MCF 10A (cell line): ENCODE measurements around the gene UBXN6. TPM values are rescaled to one million over a fixed set of nuclear protein-coding genes. Genes with fewer than 3 reads are reported as not detected.

Experiments
- BruUV-seq: library from RNA; stranded (reverse); fragments of 400-500 nt; replicated peaks from 2 replicates; lab custom pipeline; 2021; lab: Mats Ljungman, UMichigan
- CTCF ChIA-PET: fragments of 300-600 bp; sonication (Branson Sonifier 250); formaldehyde crosslinking; extraction: SDS; loops from one replicate; lab custom pipeline; 2021; ENCODE audit warnings: antibody characterized with exemption, inconsistent platforms; lab: Yijun Ruan, JAX
- POLR2A ChIA-PET: fragments of 300-600, 350-650 bp; sonication (Branson Sonifier 250); formaldehyde crosslinking; extraction: SDS; loops from one replicate; lab custom pipeline; 2020; ENCODE audit warnings: antibody characterized with exemption, inconsistent platforms; lab: Yijun Ruan, JAX
- DNase-seq: peaks from one replicate; pipeline ENCODE4 v3.0.0-alpha.2; 2018; ENCODE audit not compliant: unreplicated experiment
- H3K27ac Mint-ChIP-seq: one replicate; pipeline ENCODE4 v1.8.0; 2022; ENCODE audit warnings: mild to moderate bottlenecking, low read depth, mixed read lengths; ENCODE audit not compliant: unreplicated experiment
- H3K27me3 Mint-ChIP-seq: one replicate; pipeline ENCODE4 v1.8.0; 2022; ENCODE audit warnings: mixed read lengths; ENCODE audit not compliant: insufficient read depth, unreplicated experiment
- H3K36me3 Mint-ChIP-seq: one replicate; pipeline ENCODE4 v1.8.0; 2022; ENCODE audit warnings: mild to moderate bottlenecking, moderate library complexity, mixed read lengths; ENCODE audit not compliant: insufficient read depth, unreplicated experiment
- H3K4me1 Mint-ChIP-seq: one replicate; pipeline ENCODE4 v1.8.0; 2022; ENCODE audit warnings: mixed read lengths; ENCODE audit not compliant: insufficient read depth, unreplicated experiment
- H3K4me3 Mint-ChIP-seq: one replicate; pipeline ENCODE4 v1.8.0; 2022; ENCODE audit warnings: mild to moderate bottlenecking, moderate library complexity, mixed read lengths; ENCODE audit not compliant: unreplicated experiment
- H3K9me3 Mint-ChIP-seq: one replicate; pipeline ENCODE4 v1.8.0; 2022; ENCODE audit warnings: mixed read lengths; ENCODE audit not compliant: unreplicated experiment
- intact Hi-C: fragments of 100-400 bp; cut with micrococcal nuclease; formaldehyde crosslinking; loops from 2 replicates; pipeline ENCODE4 v1.14.1; 2022
- total RNA-seq: library from RNA; stranded (reverse); gene quantifications from 2 replicates; pipeline ENCODE4 v1.2.3, GENCODE V29; 2022
- TF ChIP-seq, protein P1 (sequence below): fragments of 200-600 bp; IDR thresholded peaks from one replicate; pipeline ENCODE4 v1.8.0; 2022; ENCODE audit warnings: antibody characterized with exemption, mild to moderate bottlenecking; ENCODE audit not compliant: unreplicated experiment

UBXN6 gene
- total RNA-seq, 1 experiment from 2014 or later = 94.8 TPM

- CTCF ChIA-PET = interaction anchor here (0.6 kb wide), 2 partner anchors 57 to 98 kb away, joined by 3 read pairs; no protein-coding TSS in a partner anchor
- Mint-ChIP-seq H3K4me3 (no peak overlapping the region), H3K27ac (no peak overlapping the region), H3K4me1 (no peaks in the 10 kb centered on the region), H3K9me3 (no peaks in the 10 kb centered on the region), H3K27me3 (no peaks in the 10 kb centered on the region), H3K36me3 (peaks cover 38% of the 10 kb centered on the region)
- TF ChIP-seq, protein P1, sequence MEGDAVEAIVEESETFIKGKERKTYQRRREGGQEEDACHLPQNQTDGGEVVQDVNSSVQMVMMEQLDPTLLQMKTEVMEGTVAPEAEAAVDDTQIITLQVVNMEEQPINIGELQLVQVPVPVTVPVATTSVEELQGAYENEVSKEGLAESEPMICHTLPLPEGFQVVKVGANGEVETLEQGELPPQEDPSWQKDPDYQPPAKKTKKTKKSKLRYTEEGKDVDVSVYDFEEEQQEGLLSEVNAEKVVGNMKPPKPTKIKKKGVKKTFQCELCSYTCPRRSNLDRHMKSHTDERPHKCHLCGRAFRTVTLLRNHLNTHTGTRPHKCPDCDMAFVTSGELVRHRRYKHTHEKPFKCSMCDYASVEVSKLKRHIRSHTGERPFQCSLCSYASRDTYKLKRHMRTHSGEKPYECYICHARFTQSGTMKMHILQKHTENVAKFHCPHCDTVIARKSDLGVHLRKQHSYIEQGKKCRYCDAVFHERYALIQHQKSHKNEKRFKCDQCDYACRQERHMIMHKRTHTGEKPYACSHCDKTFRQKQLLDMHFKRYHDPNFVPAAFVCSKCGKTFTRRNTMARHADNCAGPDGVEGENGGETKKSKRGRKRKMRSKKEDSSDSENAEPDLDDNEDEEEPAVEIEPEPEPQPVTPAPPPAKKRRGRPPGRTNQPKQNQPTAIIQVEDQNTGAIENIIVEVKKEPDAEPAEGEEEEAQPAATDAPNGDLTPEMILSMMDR = no peak
- DNase-seq = no peak
- no TSS peak for BruUV-seq
- POLR2A ChIA-PET = interaction anchor here (0.7 to 1.4 kb wide), 3 partner anchors 27 to 68 kb away, joined by 3 to 4 read pairs (median 3); no protein-coding TSS in a partner anchor
- intact Hi-C loops = no loop called here
Measured at GRCh38 chr19:4443966-4444764, 13.4 kb downstream of the UBXN6 start.

- H3K4me3 Mint-ChIP-seq = no peak overlapping the region
- H3K36me3 Mint-ChIP-seq = peaks cover 31% of the 10 kb centered on the region
- intact Hi-C loops = no loop called here
- TF ChIP-seq, protein P1 = no peak
- no peak for DNase-seq
- BruUV-seq = no TSS peak
- ChIA-PET POLR2A (interaction anchor here (1.1 kb wide), 1 partner anchor 28 kb away, joined by 3 read pairs; no protein-coding TSS in a partner anchor), CTCF (no interaction called here)
- no peak overlapping the region for H3K27ac Mint-ChIP-seq
- no peaks in the 10 kb centered on the region for H3K4me1 Mint-ChIP-seq
- no peaks in the 10 kb centered on the region for H3K9me3 Mint-ChIP-seq
- H3K27me3 Mint-ChIP-seq = no peaks in the 10 kb centered on the region
Measured at GRCh38 chr19:4443188-4443587, 14.4 kb downstream of the UBXN6 start.

DNA sequence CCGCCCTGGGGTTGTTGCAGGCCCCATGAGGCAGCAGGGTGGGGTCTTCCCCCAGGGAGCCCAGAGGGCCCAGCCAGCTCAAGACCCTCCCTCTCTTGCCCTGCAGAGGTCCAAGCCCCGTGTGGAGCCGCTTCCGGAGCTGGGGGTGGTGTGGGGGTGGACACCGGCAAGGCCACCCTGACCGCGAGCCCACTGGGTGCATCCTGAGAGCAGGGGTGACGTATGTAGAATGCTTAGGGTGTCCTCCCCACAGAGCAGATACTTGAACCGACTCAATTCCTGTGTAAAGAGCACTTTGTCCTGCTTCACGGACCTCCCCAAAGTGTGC, 14.8 kb downstream of the UBXN6 start:
- intact Hi-C loops = no loop called here
- H3K27ac Mint-ChIP-seq = no peak overlapping the region
- POLR2A ChIA-PET = interaction anchor here (0.7 kb wide), 1 partner anchor 13 kb away, joined by 3 read pairs; no protein-coding TSS in a partner anchor
- H3K36me3 Mint-ChIP-seq = peaks cover 30% of the 10 kb centered on the region
- DNase-seq = no peak
- TF ChIP-seq, protein P1 = no peak
- H3K9me3 Mint-ChIP-seq = no peaks in the 10 kb centered on the region
- no peaks in the 10 kb centered on the region for H3K27me3 Mint-ChIP-seq
- CTCF ChIA-PET = no interaction called here
- BruUV-seq = TSS peak; percentile 66
- H3K4me3 Mint-ChIP-seq = no peak overlapping the region
- no peaks in the 10 kb centered on the region for H3K4me1 Mint-ChIP-seq

DNA sequence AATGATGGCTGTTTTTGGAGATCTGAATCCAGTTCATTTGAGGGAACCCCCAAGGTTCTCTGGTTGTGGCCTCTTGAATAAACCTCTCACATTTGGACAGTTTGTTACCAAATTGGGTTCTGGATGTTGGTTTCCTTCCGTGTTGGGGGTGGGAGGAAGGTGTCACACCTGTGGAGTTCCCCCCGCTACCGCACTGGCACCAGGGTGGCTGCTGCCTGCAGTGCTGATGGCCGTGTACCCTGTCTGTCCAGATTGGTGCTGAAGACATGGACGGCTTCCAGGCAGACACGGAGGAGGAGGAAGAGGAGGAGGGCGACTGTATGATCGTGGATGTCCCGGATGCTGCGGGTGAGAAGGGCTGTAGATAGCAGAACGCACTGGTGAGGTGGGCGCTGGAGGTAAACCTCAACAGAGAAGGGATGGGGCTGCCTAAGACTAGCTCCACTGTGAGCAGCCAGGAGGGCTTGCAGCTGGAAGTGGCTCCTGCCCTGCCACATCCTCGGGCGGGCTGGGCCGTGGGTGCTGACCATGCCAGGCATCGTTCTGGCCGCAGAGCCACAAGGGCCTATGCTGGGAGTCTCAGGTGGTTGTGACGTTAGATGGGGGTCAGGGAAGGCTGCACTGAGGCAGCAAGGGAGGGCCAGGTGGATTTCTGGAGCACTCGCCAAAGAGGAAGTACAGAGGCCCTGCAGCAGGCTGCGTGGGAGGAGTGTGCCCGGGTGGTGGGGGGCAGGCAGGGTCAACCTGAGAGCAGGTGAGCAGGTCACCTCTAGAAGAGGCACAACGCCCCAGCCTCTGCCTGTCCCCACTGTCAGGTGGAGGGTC, 15.4 kb downstream of the UBXN6 start:
- Mint-ChIP-seq H3K4me1 (no peaks in the 10 kb centered on the region), H3K36me3 (peaks cover 24% of the 10 kb centered on the region), H3K9me3 (no peaks in the 10 kb centered on the region), H3K4me3 (no peak overlapping the region), H3K27me3 (no peaks in the 10 kb centered on the region), H3K27ac (peak overlapping the region; percentile 11)
- BruUV-seq = no TSS peak
- TF ChIP-seq, protein P1 = no peak
- POLR2A ChIA-PET = interaction anchor here (0.7 to 1.4 kb wide), 2 partner anchors 13 to 40 kb away, joined by 3 to 5 read pairs; partner anchors contain the start of gene CHAF1A
- no peak for DNase-seq
- intact Hi-C loops = no loop called here
- CTCF ChIA-PET = no interaction called here
